Measurements from ENCODE around the gene COX20.

The COX20 gene

DNA sequence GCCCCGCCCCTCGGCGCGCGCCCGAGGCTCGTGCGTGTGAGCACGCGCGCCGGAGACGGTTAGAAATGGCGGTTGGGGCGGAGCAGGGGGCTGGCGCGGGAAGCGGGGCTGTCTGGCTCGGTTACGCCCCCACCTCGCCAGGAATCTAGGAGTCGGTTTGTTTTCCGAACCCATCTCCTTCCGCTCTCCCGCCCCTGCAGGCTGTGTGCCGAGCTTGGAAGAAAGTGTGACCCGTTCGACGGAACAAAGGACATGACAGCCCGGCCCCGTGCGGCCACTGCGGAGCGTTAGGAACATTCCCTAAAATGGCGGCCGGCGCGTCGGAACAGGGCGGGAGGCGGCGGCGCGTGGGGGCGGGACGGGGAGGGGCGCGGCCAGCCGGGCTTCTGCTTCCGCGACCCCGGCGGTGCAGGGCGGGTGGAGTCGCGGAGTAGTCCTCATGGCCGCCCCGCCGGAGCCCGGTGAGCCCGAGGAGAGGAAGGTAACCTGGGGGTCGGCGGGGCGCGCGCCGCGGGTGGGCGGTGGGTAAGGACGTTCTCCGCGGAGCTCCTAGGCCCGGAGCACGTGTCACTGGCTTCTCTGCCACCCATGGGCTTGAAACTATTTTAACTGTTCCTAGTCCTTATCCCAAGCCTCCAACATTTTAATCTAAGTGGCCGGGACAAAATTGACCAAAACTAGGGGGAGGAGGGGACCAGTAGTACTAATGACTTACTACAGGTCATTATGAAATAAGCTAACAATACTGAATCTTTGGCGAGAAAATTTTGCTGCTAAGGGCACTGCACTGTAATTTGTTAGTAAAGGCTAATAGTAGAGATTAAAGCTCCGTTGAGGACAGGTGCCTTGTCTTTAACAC, at the start of gene COX20:
COX20 (plus strand) TSS at position 383 of the 859 bp plus-strand sequence; CDS start at position 440, 57 bp downstream.
- peak; percentile 89 for DNase-seq (ENCODE audit: low spot score)
- TF ChIP-seq, protein P1, sequence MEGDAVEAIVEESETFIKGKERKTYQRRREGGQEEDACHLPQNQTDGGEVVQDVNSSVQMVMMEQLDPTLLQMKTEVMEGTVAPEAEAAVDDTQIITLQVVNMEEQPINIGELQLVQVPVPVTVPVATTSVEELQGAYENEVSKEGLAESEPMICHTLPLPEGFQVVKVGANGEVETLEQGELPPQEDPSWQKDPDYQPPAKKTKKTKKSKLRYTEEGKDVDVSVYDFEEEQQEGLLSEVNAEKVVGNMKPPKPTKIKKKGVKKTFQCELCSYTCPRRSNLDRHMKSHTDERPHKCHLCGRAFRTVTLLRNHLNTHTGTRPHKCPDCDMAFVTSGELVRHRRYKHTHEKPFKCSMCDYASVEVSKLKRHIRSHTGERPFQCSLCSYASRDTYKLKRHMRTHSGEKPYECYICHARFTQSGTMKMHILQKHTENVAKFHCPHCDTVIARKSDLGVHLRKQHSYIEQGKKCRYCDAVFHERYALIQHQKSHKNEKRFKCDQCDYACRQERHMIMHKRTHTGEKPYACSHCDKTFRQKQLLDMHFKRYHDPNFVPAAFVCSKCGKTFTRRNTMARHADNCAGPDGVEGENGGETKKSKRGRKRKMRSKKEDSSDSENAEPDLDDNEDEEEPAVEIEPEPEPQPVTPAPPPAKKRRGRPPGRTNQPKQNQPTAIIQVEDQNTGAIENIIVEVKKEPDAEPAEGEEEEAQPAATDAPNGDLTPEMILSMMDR (IDR thresholded peaks at IDR 0.05; ENCODE audit: extremely low read depth, missing control alignments) = no peak

GRCh38 chr1:244788493-244789275, 46.8 kb upstream of the COX20 start:
- TF ChIP-seq, protein P1 (IDR thresholded peaks at IDR 0.05; ENCODE audit: extremely low read depth, missing control alignments) = no peak
- no peak for DNase-seq (ENCODE audit: low spot score)

- TF ChIP-seq, protein P1 (IDR thresholded peaks at IDR 0.05; ENCODE audit: extremely low read depth, missing control alignments) = no peak
Observed at GRCh38 chr1:244789276-244789580, 46.2 kb upstream of the COX20 start.

GRCh38 chr1:244789731-244790130, 45.7 kb upstream of the COX20 start:
- TF ChIP-seq, protein P1 (IDR thresholded peaks at IDR 0.05; ENCODE audit: extremely low read depth, missing control alignments) = no peak
- DNase-seq (ENCODE audit: low spot score) = no peak

More at GRCh38 chr1:244789276-244789580, 46.2 kb upstream of the COX20 start:
- DNase-seq (ENCODE audit: low spot score) = no peak

DNA sequence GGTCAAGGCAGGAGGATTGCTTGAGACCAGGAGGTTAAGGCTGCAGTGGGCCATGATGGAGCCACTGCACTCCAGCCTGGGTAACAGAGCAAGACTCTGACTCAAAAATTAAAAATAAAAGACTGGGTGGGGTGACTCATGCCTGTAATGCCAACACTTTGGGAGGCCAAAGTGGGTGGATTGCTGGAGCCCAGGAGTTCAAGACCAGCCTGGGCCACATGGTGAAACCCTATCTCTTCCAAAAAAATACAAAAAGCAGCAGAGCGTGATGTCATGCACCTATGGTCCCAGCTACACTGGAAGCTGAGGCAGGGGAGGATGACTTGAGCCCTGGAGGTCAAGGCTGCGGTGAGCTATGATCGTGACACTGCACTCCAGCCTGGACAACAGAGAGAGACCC, 44.4 kb upstream of the COX20 start:
- TF ChIP-seq, protein P1 (IDR thresholded peaks at IDR 0.05; ENCODE audit: extremely low read depth, missing control alignments) = no peak

DNA sequence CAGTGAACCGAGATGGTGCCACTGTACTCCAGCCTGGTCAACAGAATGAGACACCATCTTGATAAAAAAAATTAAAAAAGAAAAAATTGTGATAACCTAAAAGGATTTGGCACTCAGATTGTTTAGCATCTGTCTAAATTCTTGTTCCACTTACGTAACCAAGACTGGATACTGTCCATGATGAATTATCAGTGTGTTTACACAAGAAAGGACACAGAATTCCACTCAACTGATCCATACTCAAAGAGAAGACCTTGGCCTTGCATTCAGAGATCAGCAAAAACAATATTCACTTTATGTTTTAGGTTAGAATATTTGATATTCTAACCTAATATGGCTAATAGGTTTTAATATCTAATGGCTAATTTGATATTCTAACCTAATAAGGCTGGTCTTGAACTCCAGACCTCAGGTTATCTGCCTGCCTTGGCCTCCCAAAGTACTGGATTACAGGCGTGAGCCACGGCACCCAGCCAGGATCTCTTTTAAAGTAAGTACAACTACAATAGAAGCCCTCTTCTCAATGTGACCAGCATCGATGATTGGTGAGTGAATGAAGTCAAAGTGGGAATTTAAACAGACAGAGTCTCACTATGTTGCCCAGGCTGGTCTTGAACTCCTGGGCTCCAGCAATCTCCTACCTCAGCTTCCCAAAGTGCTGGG, 43.1 kb upstream of the COX20 start:
- TF ChIP-seq, protein P1 (IDR thresholded peaks at IDR 0.05; ENCODE audit: extremely low read depth, missing control alignments) = no peak
- no peak for DNase-seq (ENCODE audit: low spot score)

More for the DNA sequence above, 44.4 kb upstream of the COX20 start:
- no peak for DNase-seq (ENCODE audit: low spot score)

Measured in GM20000 (cell line).